Central memory CD8-positive, alpha-beta T cell (primary cell): Measurements from ENCODE around the gene G6PC1.
"Not testable (repeated sequence)": the region's sequence is repeated elsewhere in the genome, so short reads cannot be mapped to it uniquely, and the experiment has no call there.

Experiments used
- ATAC-seq: fragments of 150-1000 bp; cut with Tn5 transposase; replicated peaks from 2 replicates; pipeline ENCODE4 v1.10.0; 2022; ENCODE audit warnings: mild to moderate bottlenecking, moderate FRiP score, moderate number of reproducible peaks; ENCODE audit not compliant: poor library complexity, severe bottlenecking; ENCODE audit errors: extremely low read depth
- DNase-seq, 2 donors: peaks; one replicate each; pipeline ENCODE4 v3.0.0; 2021; ENCODE audit warnings: low spot score in 2 of 2
- H3K27ac Mint-ChIP-seq: one replicate; pipeline ENCODE4 v1.8.0; 2022; ENCODE audit warnings: low read depth, mild to moderate bottlenecking, moderate library complexity, mixed read lengths
- H3K27me3 Mint-ChIP-seq: one replicate; pipeline ENCODE4 v1.8.0; 2022; ENCODE audit warnings: mixed read lengths
- H3K36me3 Mint-ChIP-seq: one replicate; pipeline ENCODE4 v1.8.0; 2022; ENCODE audit warnings: mild to moderate bottlenecking, moderate library complexity, mixed read lengths; ENCODE audit not compliant: insufficient read depth
- H3K4me1 Mint-ChIP-seq: one replicate; pipeline ENCODE4 v1.8.0; 2022; ENCODE audit warnings: mixed read lengths
- H3K4me3 Mint-ChIP-seq: one replicate; pipeline ENCODE4 v1.8.0; 2022; ENCODE audit warnings: mild to moderate bottlenecking, moderate library complexity, mixed read lengths
- H3K9me3 Mint-ChIP-seq: one replicate; pipeline ENCODE4 v1.8.0; 2022; ENCODE audit warnings: mixed read lengths

Gene G6PC1

DNA sequence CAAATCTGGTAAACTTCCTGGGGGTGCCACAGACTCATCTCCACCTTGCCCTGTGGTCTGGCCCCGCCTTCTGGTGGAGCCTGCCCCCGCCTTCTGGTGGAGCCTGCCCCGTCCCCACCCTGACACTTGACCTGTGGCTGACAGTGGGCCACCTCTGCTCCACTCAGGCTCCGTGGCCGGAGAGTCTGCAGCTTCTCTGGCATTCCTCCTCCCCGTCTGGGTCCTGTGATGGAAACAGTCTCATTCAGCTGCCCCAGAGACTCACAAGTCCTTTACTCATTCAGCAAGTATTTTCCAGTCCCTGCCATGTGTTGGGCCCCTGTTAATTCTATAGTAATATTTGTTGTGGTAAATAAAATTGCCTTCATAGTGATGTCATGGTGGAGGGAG, 21.0 kb upstream of the G6PC1 start:
- no peaks in the 10 kb centered on the region for H3K36me3 Mint-ChIP-seq
- no peak overlapping the region for H3K4me3 Mint-ChIP-seq
- DNase-seq (no peak), ATAC-seq (no peak)
- H3K27ac Mint-ChIP-seq = no peak overlapping the region
- H3K4me1 Mint-ChIP-seq = no peaks in the 10 kb centered on the region
- H3K27me3 Mint-ChIP-seq = peaks cover 41% of the 10 kb centered on the region
- H3K9me3 Mint-ChIP-seq = no peaks in the 10 kb centered on the region

DNA sequence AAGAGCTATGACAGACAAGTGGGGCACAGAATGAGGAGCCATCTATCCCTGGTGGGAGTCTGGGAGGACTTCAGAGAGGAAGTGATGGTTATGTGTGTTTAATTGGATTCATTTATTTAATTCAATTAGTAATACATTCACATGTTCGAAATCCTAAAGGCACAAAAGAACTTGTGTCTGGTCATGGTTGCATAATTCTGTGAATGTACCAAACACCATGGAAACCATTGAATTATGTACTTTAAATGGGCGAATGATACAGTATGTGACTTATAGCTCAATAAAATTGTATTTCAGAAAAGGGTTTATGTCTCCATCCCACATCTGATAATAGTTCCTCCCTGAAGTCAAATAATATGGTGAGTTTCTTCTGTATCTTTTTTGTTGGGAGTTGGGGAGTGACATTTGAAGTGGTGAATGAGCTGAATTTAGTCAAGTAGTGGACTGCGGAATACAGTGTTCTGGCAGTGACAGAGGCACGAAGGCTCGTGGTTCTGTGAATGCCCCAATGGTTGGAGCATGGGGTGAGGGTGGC, 19.8 kb upstream of the G6PC1 start:
- Mint-ChIP-seq H3K27me3 (peaks cover 40% of the 10 kb centered on the region), H3K27ac (no peak overlapping the region), H3K4me1 (no peaks in the 10 kb centered on the region), H3K9me3 (no peaks in the 10 kb centered on the region), H3K4me3 (no peak overlapping the region), H3K36me3 (no peaks in the 10 kb centered on the region)
- DNase-seq (no peak), ATAC-seq (no peak)

DNA sequence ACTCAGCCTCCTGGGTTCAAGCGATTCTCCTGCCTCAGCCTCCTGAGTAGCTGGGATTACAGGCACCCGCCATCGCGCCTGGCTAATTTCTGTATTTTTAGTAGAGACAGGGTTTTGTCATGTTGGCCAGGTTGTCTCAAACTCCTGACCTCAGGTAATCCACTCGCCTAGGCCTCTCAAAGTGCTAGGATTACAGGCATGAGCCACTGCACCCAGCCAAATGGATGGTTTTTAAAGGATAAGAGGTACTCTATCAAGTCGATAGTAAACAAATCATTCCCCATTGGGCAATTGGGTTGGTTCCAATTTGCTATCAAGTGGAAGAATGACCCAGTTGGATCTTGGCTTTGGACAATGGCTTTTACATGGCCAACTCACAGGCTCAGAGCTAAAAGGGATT, 18.9 kb upstream of the G6PC1 start:
- not testable (repeated sequence) for DNase-seq, H3K27ac Mint-ChIP-seq, H3K9me3 Mint-ChIP-seq, H3K4me3 Mint-ChIP-seq, H3K36me3 Mint-ChIP-seq, ATAC-seq, H3K4me1 Mint-ChIP-seq
- peaks cover 40% of the 10 kb centered on the region for H3K27me3 Mint-ChIP-seq

DNA sequence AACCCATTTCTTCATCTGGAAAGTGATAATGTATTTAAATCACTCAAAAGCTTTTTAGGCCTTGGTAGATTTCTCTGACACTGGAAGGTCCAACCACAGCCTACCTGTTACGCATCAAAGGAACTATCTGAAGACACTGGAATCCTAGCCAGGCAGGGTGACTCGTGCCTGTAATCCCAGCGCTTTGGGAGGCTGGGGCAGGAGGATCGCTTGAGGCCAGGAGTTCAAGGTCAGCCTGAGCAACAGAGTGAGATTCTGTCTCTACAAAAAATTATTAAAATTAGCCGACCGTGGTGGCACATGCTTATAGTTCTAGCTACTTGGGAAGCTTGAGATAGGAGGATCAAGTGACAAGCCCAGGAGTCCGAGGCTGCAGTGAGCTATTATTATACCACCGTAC, 18.4 kb upstream of the G6PC1 start:
- Mint-ChIP-seq H3K36me3 (no peaks in the 10 kb centered on the region), H3K27me3 (peaks cover 40% of the 10 kb centered on the region), H3K4me1 (no peaks in the 10 kb centered on the region), H3K27ac (no peak overlapping the region), H3K4me3 (no peak overlapping the region), H3K9me3 (no peaks in the 10 kb centered on the region)
- ATAC-seq = no peak
- no peak for DNase-seq

DNA sequence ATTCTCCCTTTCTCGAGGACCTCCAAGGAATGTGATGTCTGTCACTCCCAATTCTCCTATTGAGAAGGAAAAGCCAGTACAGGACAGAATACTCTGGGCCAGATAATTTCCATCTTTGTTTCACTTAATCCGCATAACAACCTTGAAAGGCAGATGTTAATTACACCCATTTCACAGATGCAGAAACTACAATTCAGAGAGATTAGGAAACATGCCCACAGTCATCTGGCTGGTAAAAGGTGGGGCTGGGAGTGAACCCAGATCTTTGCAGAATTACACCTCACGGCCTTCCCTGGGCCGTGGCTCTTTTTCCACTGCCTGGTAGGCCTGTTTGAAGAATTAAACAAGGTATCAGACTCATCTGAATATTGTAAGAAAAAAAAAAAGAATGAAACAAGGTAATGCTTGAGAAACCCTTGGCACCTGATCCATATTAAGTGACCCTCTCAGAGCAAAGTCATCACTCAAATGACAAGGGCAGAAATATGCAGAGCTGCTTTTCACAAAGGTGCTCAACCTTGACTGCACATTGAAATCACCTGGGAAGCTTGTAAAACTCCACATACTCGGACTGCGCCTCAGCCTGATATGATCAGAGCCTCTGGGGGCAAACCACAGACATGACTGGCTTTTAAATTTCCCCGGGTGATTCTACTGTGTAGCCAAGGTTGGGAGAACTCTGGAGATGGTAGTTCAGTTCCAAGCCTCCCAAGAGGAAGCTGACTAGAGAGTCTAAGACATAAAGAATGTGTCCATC, 16.6 kb upstream of the G6PC1 start:
- ATAC-seq (no peak), DNase-seq (no peak)
- Mint-ChIP-seq H3K9me3 (no peaks in the 10 kb centered on the region), H3K27ac (no peak overlapping the region), H3K4me3 (no peak overlapping the region), H3K4me1 (no peaks in the 10 kb centered on the region), H3K36me3 (no peaks in the 10 kb centered on the region), H3K27me3 (peaks cover 25% of the 10 kb centered on the region)

DNA sequence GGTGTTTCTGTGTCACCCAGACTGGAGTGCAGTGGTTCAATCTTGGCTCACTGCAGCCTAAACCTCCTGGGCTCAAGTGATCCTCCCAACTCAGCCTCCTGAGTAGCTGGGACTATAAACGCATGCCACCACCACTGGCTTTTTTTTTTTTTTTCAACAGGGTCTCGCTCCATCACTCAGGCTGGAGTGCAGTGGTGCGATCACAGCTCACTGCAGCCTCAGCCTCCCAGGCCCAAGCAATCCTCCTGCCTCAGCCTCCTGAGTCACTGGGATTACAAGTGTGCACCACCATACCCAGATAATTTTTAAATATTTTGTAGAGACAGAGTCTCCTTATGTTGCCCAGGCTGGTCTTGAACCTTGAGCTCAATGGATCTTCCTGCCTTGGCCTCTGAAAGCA, 14.8 kb upstream of the G6PC1 start:
- H3K4me1 Mint-ChIP-seq, H3K9me3 Mint-ChIP-seq, H3K4me3 Mint-ChIP-seq, ATAC-seq, DNase-seq, H3K36me3 Mint-ChIP-seq, H3K27ac Mint-ChIP-seq: not testable (repeated sequence)
- H3K27me3 Mint-ChIP-seq = peaks cover 23% of the 10 kb centered on the region

DNA sequence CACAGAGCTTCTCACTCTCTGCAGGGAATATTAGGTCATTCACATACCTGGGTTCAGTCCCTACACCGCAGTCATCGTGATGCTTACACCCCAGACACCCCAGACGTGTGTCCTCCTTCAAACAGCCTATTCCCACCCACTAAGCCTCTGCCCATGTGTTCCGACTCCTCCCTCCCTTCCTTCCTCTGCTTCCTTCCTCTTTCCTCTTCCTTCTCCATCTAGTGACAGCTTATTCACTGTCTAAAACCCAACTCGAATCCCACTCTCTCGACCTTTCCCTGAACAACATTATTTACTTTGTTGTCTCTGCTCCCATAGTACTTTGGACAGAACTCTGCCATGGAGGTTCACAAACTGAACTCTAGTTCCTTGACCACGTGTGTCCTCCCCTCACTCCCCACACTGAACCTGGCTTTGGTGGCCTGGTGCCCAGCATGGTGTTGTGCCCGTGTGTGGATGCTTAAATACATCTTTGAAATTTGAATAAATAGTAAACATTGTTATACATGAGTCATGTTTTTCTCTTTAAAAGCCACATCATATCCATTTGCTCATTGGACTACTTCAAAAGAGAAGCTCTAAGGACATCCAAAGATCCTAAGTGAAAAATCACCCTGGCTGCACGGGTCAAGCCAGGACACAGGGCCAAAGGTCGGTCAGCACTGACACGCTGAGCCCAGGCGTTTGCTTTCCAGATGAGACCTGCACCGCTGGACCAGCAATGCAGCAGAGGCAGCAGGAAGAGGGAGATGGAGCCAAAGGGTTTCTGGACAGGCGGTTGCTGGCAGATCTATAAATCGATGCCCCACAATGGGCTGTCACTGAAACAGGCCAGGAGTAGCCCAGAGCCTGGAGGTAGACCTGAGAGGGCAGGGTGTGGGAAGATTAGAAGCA, 14.1 kb upstream of the G6PC1 start:
- Mint-ChIP-seq H3K4me3 (no peak overlapping the region), H3K27ac (no peak overlapping the region), H3K27me3 (peaks cover 23% of the 10 kb centered on the region), H3K36me3 (no peaks in the 10 kb centered on the region), H3K9me3 (no peaks in the 10 kb centered on the region), H3K4me1 (no peaks in the 10 kb centered on the region)
- ATAC-seq (no peak), DNase-seq (no peak)

DNA sequence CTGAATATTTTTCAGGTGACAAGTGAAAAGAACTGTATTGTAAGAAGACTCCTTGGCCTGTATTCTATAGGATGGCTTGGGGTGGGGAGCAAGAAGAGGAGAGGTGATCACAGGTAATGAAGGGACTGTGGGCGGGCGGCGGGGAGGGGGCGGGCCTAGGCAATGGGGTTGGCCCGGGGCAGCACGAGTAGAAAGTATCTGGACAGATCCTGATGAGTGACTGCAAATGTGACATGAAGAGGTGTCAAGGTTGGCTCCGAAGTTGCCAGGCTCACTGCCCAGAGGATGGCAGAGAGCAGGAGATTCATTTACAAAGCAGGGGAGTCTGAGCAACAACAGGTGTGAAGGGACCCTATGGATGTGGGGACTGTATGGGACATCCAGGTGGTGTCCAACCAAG, 10.8 kb upstream of the G6PC1 start:
- Mint-ChIP-seq H3K27ac (no peak overlapping the region), H3K4me1 (no peaks in the 10 kb centered on the region), H3K9me3 (no peaks in the 10 kb centered on the region), H3K27me3 (peaks cover 37% of the 10 kb centered on the region), H3K4me3 (no peak overlapping the region), H3K36me3 (no peaks in the 10 kb centered on the region)
- no peak for DNase-seq
- ATAC-seq = no peak

DNA sequence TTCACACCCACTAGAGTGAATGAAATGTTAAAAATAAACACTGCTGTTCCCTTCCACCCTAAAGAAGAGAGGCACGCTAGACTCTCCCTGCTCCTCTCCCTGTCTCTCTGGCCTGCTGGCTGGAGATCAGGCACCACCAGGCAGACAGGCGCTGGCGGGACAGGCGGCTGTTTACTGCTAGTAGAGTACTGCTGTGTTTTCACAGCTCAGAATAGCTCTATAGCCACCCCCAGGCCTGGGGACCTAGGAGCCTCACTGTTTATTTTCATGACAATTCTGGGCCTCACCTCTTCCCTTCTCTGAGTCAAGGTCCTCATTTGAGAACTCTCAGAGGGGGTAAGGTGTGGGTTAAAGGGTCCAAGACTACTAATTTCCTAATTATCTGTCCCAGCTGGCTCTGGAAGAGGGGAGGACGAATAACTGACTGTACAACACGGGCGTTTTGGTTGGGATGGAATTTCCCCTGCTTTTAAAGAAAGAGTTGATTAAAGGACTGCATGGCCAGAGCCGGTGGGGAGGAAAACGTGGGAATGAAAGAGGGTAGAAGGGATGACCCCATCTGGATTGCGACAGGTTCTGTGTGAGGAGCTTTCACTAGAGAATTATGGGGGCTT, 9.0 kb upstream of the G6PC1 start:
- Mint-ChIP-seq H3K36me3 (peaks cover 1% of the 10 kb centered on the region), H3K27ac (no peak overlapping the region), H3K9me3 (no peaks in the 10 kb centered on the region), H3K27me3 (peaks cover 34% of the 10 kb centered on the region), H3K4me3 (no peak overlapping the region), H3K4me1 (no peaks in the 10 kb centered on the region)
- DNase-seq (no peak), ATAC-seq (no peak)

DNA sequence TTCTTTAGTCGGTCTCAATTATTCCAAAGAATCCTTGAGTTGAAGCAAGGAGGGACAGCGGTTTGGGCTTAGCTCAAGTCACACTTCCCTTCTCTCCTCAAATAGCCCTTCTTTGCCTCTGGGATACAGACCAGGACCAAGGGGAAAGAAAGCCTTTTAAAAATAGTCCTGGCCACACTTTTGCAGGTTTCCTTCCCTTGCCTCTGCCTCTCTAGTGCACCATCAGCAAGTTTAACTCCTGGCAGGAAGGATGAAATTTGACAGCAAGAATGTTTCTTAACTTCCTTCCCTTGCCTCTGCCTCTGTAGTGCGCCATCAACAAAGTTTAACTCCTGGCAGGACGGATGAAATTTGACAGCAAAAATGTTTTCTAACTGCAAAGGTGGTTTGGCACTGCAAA, 7.2 kb upstream of the G6PC1 start:
- ATAC-seq (no peak), DNase-seq (no peak)
- peaks cover 1% of the 10 kb centered on the region for H3K36me3 Mint-ChIP-seq
- no peak overlapping the region for H3K4me3 Mint-ChIP-seq
- no peaks in the 10 kb centered on the region for H3K9me3 Mint-ChIP-seq
- peaks cover 34% of the 10 kb centered on the region for H3K27me3 Mint-ChIP-seq
- no peaks in the 10 kb centered on the region for H3K4me1 Mint-ChIP-seq
- no peak overlapping the region for H3K27ac Mint-ChIP-seq

DNA sequence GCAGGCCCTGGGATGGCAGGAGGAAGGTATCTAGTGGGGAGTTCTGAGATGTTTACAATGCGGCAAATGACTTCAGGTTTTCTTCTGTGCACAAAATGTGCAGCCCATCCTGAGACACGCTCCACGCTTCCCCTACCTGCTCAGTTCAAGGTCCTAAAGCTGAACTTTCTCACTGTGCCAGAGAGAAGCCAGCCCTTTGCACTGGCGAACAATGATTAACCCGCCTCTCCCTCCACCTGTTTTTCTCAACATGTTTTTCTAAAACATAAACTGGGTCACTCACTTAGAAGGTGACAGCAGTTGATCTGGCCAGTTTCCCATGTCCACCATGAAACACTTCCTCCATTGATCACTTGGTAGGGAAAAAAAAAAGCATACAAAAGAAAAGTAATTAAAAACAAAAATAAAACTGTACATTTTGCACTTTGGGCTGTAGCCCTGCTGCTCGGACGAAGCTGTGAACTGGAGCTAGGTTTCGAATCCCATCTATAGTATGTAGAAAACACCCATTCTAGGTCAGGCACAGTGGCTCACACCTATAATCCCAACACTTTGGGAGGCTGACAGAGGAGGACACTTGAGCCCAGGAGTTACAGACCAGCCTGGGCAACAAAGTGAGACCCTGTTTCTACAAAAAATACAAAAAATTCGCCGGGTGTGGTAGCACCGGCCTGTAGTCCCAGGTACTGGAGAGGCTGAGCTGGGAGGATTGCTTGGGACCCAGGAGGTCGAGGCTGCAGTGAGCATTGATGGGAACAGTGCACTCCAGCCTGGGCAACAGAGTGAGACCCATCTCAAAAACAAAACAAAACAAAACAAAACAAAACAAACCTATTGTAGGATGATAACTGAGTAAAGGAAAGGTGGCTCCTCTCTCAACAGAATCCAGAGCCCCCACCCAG, 6.1 kb upstream of the G6PC1 start:
- ATAC-seq = no peak
- H3K4me3 Mint-ChIP-seq = no peak overlapping the region
- peaks cover 37% of the 10 kb centered on the region for H3K27me3 Mint-ChIP-seq
- no peak overlapping the region for H3K27ac Mint-ChIP-seq
- no peaks in the 10 kb centered on the region for H3K4me1 Mint-ChIP-seq
- no peaks in the 10 kb centered on the region for H3K9me3 Mint-ChIP-seq
- H3K36me3 Mint-ChIP-seq = peaks cover 1% of the 10 kb centered on the region
- DNase-seq = no peak

DNA sequence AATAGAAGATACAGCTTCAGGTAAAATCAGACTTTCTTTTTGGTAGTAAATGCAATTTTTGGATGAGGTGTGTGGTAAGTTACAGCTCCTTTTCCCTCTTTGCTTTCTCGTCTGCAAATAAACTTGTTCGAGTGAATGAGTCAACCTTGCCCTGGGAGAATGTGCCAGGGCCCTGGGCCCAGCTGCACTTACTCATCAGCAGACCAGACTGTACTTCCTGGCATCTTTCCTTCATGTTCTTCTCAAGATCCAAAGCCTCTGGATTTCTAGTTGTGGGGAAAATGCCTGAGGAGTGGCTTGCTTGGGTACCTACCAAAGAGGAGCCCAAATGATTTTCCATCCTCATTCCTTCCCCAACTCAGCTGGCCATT, 5.4 kb upstream of the G6PC1 start:
- H3K27ac Mint-ChIP-seq = no peak overlapping the region
- ATAC-seq (no peak), DNase-seq (no peak)
- no peak overlapping the region for H3K4me3 Mint-ChIP-seq
- no peaks in the 10 kb centered on the region for H3K4me1 Mint-ChIP-seq
- peaks cover 35% of the 10 kb centered on the region for H3K27me3 Mint-ChIP-seq
- no peaks in the 10 kb centered on the region for H3K9me3 Mint-ChIP-seq
- H3K36me3 Mint-ChIP-seq = peaks cover 1% of the 10 kb centered on the region
